Thyroid gland (tissue), 4 donors: ENCODE data around the gene ZNF181. TPM values are rescaled to one million over a fixed set of nuclear protein-coding genes. Genes with fewer than 3 reads are reported as not detected.

ENCODE experiments used
- DNase-seq, 2 donors: peaks; one replicate each; pipeline ENCODE4 v3.0.0-alpha.2; 2019
- H3K27ac ChIP-seq, 3 donors: fragments of 200-600 bp; sonication (generic); 1 replicate in 2 of 3; 2 replicates in 1 of 3; pipeline ENCODE4 v1.5.1; 2016 to 2019; ENCODE audit warnings: mild to moderate bottlenecking in 1 of 3, moderate library complexity in 1 of 3
- H3K27me3 ChIP-seq: fragments of 200-600 bp; sonication (generic); one replicate; pipeline ENCODE4 v1.5.1; 2019
- H3K36me3 ChIP-seq, 2 donors: fragments of 200-600 bp; sonication (generic); one replicate each; pipeline ENCODE4 v1.5.1; 2016 to 2019
- H3K4me1 ChIP-seq, 2 donors: fragments of 200-600 bp; sonication (generic); one replicate each; pipeline ENCODE4 v1.5.1; 2017 to 2019
- H3K4me3 ChIP-seq, 3 donors: fragments of 200-600 bp; sonication (generic); replicated peaks in 1 of 3; 1 replicate in 2 of 3; 2 replicates in 1 of 3; pipeline ENCODE4 v1.5.1; 2016; ENCODE audit warnings: mild to moderate bottlenecking in 1 of 3
- H3K9me3 ChIP-seq: fragments of 200-600 bp; sonication (generic); one replicate; pipeline ENCODE4 v1.5.1; 2017
- POLR2A ChIP-seq, 2 donors: fragments of 450-650 bp; IDR thresholded peaks; one replicate each; pipeline ENCODE4 v1.6.1; 2017; ENCODE audit warnings: antibody characterized with exemption in 2 of 2, mild to moderate bottlenecking in 2 of 2, moderate library complexity in 1 of 2
- WGBS, 2 donors: methylation state at CpG; one replicate each; pipeline ENCODE4 v1.1.5; 2017; 5-methylcytosine and 5-hydroxymethylcytosine counted together
- intact Hi-C: fragments of 100-400 bp; cut with DNase I; formaldehyde crosslinking; loops from one replicate; pipeline ENCODE4 v1.15.1; 2023
- total RNA-seq, 4 donors: library from RNA; depleted of rRNA; stranded (reverse); fragments of >200 nt; gene quantifications; one replicate each; pipeline ENCODE4 v1.2.3, GENCODE V29; 2016
- TF ChIP-seq, protein P1 (sequence below), 6 experiments: fragments of 200-600 bp in 3 of 6; fragments of 450-650 bp in 3 of 6; sonication (generic) in 3 of 6; IDR thresholded peaks; one replicate each; pipeline ENCODE4 v1.5.1; 2016 to 2019; ENCODE audit warnings: antibody characterized with exemption in 6 of 6, mild to moderate bottlenecking in 2 of 6, inconsistent platforms in 1 of 6, moderate library complexity in 1 of 6

The ZNF181 gene
- total RNA-seq, 4 donors from 2014 or later: 28.1 to 39.8 (median 36.0) TPM

DNA sequence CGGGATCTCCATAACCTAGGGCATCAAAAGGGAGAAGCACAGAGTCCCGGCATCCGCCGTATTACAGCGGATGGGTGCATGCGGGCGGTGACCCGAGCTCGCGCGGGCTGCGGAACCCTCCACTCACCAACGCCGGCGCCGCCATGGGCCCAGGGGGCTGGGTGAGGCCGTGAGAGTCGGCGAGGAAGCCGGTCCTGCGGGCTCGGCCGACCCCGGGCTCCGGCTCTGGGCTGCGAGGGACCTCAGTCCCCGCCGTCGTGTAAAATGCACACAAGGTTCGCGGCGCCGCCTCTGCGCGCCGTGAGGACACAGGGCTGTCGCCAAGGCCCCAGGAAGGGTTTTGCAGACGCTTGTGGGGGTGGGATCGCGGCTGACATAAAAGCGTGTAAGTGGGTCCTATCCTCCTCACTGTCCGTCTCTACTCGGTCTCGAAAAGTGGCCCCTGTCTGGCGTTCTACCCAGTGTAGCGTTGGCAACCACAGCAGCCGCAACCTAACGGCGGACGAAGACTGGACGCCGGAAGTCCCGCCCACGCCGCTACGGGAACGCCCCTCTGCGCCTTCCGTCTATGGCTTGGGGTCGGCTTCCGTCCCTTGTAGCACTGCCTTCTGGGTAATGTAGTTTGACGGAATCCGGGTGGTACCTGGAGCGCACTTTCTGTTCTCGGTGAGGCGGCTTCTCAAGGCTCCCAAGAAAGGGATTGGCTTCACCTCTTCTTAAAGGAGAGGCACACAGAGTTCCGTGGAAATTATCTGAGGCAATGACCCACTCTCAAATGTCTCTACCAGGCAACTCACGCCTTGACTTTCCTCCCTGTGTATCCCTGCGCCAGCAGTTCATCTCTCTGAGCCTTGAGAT, 38.9 kb downstream of the ZNF181 start, which contains the start of gene ZNF599:
Gene ZNF599, minus strand, starts transcription at position 519 of the 858 bp plus-strand sequence. Its CDS starts 374 bp downstream, at position 145.
- DNase-seq: peak; percentile 90 to 91
- WGBS, 2 donors: 5 to 13% methylated on average over 12 to 32 of the region's 69 CpGs
- Histone ChIP-seq H3K9me3 (no peaks in the 10 kb centered on the region), H3K4me3 (peak within 1 kb of the TSS; percentile 49 to 88 (median 55)), H3K27ac (peak within 1 kb of the TSS in 2 of 3 donors; percentile 44 to 54), H3K27me3 (no peaks in the 10 kb centered on the region), H3K36me3 (peaks cover 3 to 12% of the 10 kb centered on the region in 2 donors), H3K4me1 (peaks cover 9 to 13% of the 10 kb centered on the region in 2 donors)
- intact Hi-C loops: loop anchor here (5.0 kb wide), 1 partner anchor 36 kb away; no protein-coding TSS in a partner anchor
- TF ChIP-seq, protein P1, sequence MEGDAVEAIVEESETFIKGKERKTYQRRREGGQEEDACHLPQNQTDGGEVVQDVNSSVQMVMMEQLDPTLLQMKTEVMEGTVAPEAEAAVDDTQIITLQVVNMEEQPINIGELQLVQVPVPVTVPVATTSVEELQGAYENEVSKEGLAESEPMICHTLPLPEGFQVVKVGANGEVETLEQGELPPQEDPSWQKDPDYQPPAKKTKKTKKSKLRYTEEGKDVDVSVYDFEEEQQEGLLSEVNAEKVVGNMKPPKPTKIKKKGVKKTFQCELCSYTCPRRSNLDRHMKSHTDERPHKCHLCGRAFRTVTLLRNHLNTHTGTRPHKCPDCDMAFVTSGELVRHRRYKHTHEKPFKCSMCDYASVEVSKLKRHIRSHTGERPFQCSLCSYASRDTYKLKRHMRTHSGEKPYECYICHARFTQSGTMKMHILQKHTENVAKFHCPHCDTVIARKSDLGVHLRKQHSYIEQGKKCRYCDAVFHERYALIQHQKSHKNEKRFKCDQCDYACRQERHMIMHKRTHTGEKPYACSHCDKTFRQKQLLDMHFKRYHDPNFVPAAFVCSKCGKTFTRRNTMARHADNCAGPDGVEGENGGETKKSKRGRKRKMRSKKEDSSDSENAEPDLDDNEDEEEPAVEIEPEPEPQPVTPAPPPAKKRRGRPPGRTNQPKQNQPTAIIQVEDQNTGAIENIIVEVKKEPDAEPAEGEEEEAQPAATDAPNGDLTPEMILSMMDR (IDR thresholded peaks at IDR 0.05): peak in 1 of 6 experiments; percentile 9
- peak in 1 of 2 donors; percentile 71 for TF ChIP-seq POLR2A (IDR thresholded peaks at IDR 0.05)

DNA sequence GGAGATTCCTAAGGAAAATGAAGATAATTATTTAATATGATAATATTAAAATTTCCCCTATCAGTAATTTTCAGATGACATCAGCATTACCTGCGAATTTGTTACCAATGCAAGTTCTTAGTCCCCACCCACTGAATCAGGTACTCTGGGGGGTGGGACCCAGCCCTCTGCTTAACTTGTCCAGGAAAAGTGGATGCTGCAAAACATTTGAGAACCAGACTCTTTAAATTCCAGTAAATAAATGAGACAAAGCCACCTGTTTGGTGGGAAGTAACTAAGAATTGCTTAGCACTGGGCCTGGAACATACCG, 39.5 kb downstream of the ZNF181 start:
- Histone ChIP-seq H3K27me3 (no peaks in the 10 kb centered on the region), H3K27ac (no peak overlapping the region), H3K36me3 (peaks cover 0 to 7% of the 10 kb centered on the region in 2 donors), H3K4me3 (peak overlapping the region in 1 of 3 donors; percentile 49), H3K9me3 (no peaks in the 10 kb centered on the region), H3K4me1 (peaks cover 9 to 13% of the 10 kb centered on the region in 2 donors)
- intact Hi-C loops: loop anchor here (5.0 kb wide), 1 partner anchor 36 kb away; no protein-coding TSS in a partner anchor
- TF ChIP-seq, protein P1 (IDR thresholded peaks at IDR 0.05): no peak
- TF ChIP-seq POLR2A (IDR thresholded peaks at IDR 0.05): no peak
- WGBS, 2 donors: 60 to 67% methylated on average over 2 of the region's 2 CpGs
- DNase-seq: peak in 1 of 2 donors; percentile 2

DNA sequence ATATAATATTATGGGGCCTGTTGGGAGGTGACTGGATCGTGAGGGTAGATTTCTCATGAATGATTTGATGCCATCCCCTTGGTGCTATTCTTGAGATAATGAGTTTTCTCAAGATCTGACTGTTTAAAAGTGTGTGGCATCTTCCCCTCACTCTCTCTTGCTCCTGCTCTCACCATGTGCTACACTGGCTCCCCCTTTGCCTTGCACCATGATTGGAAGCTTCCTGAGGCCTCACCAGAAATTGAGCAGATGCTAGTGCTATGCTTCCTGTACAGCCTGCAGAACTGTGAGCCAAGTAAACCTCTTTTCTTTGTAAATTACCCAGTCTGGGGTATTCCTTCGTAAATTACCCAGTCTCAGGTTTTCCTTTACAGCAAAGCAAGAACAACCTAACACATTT, 40.8 kb downstream of the ZNF181 start:
- no peaks in the 10 kb centered on the region for H3K27me3 ChIP-seq
- no peaks in the 10 kb centered on the region for H3K36me3 ChIP-seq
- intact Hi-C loops: loop anchor here (5.0 kb wide), 1 partner anchor 38 kb away; no protein-coding TSS in a partner anchor
- no peak overlapping the region for H3K4me3 ChIP-seq
- peaks cover 9 to 13% of the 10 kb centered on the region in 2 donors for H3K4me1 ChIP-seq
- DNase-seq: no peak
- H3K9me3 ChIP-seq: no peaks in the 10 kb centered on the region
- TF ChIP-seq POLR2A (IDR thresholded peaks at IDR 0.05): no peak
- TF ChIP-seq, protein P1 (IDR thresholded peaks at IDR 0.05): no peak
- WGBS, 2 donors: 66 to 77% methylated on average over 2 of the region's 2 CpGs
- H3K27ac ChIP-seq: no peak overlapping the region

DNA sequence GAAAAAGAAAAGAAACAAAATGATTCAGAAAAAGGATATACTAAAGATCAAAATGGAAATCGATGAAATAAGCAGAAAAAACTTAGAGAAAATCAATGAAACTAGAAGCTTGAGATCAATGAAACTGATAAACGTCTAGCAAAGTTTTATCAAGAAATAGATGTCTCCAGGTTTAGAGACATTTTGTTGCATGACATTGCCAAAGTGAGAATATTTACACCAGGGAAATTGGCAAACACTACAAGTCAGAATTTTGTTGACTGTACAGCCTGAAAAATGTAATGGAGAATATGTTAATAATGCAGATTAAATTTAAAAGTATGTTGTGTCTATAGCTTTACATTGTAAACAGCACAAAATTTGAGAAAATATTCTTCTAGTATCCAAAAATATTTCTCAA, 44.3 kb downstream of the ZNF181 start:
- no peak for TF ChIP-seq POLR2A (IDR thresholded peaks at IDR 0.05)
- TF ChIP-seq, protein P1 (IDR thresholded peaks at IDR 0.05): no peak
- Histone ChIP-seq H3K4me3 (no peak overlapping the region), H3K9me3 (no peaks in the 10 kb centered on the region), H3K27me3 (no peaks in the 10 kb centered on the region), H3K27ac (no peak overlapping the region), H3K36me3 (no peaks in the 10 kb centered on the region), H3K4me1 (no peaks in the 10 kb centered on the region)
- intact Hi-C loops: no loop called here
- no peak for DNase-seq
- WGBS, 2 donors: 64 to 83% methylated on average over 2 of the region's 2 CpGs

DNA sequence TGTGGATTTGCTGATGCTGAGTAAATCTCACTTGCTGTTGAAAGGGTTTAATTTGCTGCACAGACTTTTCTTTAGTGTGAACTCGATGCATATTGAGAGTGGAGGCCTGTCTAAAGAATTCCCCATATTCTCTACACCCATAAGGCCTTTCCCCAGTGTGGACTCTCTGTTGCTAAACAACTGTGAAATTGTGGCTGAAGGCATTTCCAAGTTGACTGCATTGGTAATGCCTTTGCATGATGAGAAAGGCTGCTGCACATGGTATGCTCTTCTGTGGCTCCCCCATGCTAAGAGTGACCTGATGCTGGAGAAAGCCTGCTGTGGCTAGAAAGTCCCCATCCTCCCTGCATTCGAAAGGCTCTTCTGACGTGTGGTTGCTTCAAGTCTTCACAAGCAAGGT, 45.6 kb downstream of the ZNF181 start:
- Histone ChIP-seq H3K4me1 (no peaks in the 10 kb centered on the region), H3K4me3 (no peak overlapping the region), H3K9me3 (no peaks in the 10 kb centered on the region), H3K36me3 (no peaks in the 10 kb centered on the region), H3K27ac (no peak overlapping the region), H3K27me3 (no peaks in the 10 kb centered on the region)
- intact Hi-C loops: no loop called here
- 68 to 70% methylated on average over 3 of the region's 3 CpGs for WGBS, 2 donors
- no peak for DNase-seq
- TF ChIP-seq, protein P1 (IDR thresholded peaks at IDR 0.05): no peak
- TF ChIP-seq POLR2A (IDR thresholded peaks at IDR 0.05): no peak
